ENCODE results near the gene GREB1L.
"Not testable (repeated sequence)": the region's sequence is repeated elsewhere in the genome, so short reads cannot be mapped to it uniquely, and the experiment has no call there.

Gene GREB1L

GRCh38 chr18:21359746-21360145, 117.7 kb downstream of the GREB1L start:
- DNase-seq, result no peak
- intact Hi-C loops (cut with DNase I), result loop anchor here (10.0 kb wide), 1 partner anchor 95 kb away; no protein-coding TSS in a partner anchor

GRCh38 chr18:21361307-21361880, 119.4 kb downstream of the GREB1L start:
- intact Hi-C loops (cut with DNase I), result loop anchor here (10.0 kb wide), 1 partner anchor 97 kb away; no protein-coding TSS in a partner anchor
- DNase-seq, result no peak

DNA sequence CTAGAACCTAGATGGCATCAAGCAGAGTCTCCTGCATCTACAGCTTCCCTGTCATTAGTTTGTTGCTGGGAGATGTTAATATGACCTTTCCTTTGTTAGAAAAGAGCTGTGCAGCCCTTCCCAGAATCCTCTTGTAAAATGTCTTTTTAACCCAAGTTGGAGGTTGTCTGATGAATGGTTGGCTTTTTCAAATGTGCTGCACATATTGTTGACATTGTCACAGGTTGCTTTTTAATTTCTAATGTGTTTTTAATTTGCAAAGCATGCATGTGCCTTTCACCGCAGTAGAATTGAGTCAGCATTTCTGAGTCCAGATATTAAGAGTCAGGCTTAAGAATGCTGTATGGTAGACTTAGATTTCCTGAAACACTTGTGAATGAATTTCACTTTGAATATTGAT, 120.8 kb downstream of the GREB1L start:
- DNase-seq, result no peak
- intact Hi-C loops (cut with DNase I), result loop anchor here (10.0 kb wide), 1 partner anchor 98 kb away; no protein-coding TSS in a partner anchor

DNA sequence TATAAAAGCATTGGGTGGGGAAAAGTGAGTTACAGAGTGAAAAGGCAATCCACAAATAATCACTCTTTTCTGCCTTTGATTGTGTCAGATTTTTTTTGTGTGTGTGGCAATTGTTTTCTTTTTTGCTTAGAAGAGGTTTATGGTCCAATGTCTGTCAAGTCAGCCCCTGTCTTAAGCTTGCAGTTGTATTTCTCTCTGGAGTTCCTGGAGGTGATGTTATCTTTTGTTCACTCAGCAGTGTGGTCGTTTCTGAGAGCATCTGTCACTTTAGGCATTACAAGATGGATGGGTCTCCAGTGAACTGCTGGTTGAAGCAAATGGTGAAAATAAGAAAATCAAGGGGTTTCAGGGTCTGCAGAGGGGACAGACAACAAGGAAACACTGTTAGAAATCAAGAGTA, 121.3 kb downstream of the GREB1L start:
- DNase-seq, result no peak
- intact Hi-C loops (cut with DNase I), result loop anchor here (10.0 kb wide), 1 partner anchor 99 kb away; no protein-coding TSS in a partner anchor

DNA sequence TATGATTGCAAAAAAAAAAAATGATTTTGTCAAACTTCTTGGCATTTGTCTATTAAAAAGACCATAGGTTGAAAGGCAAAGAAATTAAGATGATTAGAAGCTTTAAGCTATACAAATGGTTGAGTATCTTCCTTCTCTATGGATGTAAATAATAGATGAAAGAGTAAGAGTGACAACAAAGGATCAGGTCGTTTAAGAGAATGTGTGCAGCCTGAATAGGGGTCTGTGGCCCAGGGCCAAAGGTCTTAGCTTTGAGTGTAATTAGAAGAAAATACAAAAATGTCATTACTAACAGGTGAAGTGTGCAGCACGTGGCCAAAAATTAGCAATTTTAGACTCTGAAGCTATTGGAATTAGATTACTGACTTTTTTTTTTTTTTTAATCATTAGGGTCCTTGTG, 122.4 kb downstream of the GREB1L start:
- no peak for DNase-seq
- intact Hi-C loops (cut with DNase I), result loop anchor here (10.0 kb wide), 1 partner anchor 100 kb away; no protein-coding TSS in a partner anchor

DNA sequence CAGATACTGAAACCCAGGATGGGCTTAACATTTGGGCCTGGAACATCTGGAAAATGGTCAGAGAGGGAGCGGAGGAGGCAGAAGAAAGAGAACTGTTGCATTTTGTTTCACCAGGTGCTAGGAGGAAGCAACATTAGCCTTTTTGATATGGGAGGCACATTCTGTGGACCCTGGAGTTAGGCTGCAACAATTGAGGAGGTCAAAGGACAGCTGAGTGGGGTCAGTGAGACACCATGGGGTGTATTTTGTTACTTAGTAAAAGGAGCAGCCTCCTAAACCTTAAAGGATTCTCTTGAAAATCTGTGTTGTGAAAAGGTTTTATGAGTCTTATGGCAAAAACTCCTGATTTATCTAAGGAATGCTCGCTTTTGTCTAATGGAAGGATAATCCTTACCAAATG, 124.9 kb downstream of the GREB1L start:
- intact Hi-C loops (cut with DNase I), result loop anchor here (10.0 kb wide), 1 partner anchor 102 kb away; no protein-coding TSS in a partner anchor
- no peak for DNase-seq

GRCh38 chr18:21369146-21369545, 127.1 kb downstream of the GREB1L start:
- intact Hi-C loops (cut with DNase I), result loop anchor here (10.0 kb wide), 1 partner anchor 104 kb away; no protein-coding TSS in a partner anchor
- no peak for DNase-seq

DNA sequence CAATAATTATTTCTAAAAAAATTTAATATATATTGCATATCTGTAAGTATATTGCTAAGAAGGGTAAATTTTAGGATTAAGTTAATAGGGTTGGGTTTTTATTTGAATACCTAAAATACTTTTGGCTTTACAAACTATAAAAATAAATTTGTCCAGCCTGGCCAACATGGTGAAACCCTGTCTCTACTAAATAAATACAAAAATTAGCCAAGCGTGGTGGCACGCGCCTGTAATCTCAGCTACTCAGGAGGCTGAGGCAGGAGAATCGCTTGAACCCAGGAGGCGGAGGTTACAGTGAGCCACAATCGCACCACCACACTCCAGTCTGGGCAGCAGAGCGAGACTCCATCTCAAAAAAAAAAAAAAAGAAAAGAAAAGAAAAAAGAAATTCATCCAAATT, 127.6 kb downstream of the GREB1L start:
- not testable (repeated sequence) for DNase-seq
- intact Hi-C loops (cut with DNase I), result loop anchor here (10.0 kb wide), 1 partner anchor 105 kb away; no protein-coding TSS in a partner anchor

- no peak for DNase-seq
- intact Hi-C loops (cut with DNase I), result no loop called here
Observed at GRCh38 chr18:21383031-21383430, 141.0 kb downstream of the GREB1L start.

- intact Hi-C loops (cut with DNase I), result no loop called here
Observed at GRCh38 chr18:21386523-21387240, 144.7 kb downstream of the GREB1L start.

DNA sequence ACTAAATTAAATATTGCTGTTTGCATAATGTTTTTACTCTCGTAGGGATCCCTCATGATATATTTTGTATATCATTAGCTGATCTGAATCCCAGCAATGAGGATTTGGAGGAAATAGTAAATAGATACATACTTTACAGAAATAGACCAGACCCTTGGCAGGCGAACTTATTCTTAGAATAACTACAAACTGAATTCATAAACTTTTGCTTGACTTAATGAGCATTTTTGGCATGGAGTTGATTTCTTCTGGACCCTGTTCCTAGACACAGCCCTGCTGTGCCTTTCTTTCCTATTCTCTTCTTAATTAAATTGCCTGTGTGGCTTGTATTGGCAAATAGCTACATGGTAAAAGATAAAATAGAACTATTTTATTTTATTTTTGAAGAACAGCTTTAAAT, 145.9 kb downstream of the GREB1L start:
- DNase-seq, result no peak
- intact Hi-C loops (cut with DNase I), result no loop called here

More at GRCh38 chr18:21386523-21387240, 144.7 kb downstream of the GREB1L start:
- no peak for DNase-seq

DNA sequence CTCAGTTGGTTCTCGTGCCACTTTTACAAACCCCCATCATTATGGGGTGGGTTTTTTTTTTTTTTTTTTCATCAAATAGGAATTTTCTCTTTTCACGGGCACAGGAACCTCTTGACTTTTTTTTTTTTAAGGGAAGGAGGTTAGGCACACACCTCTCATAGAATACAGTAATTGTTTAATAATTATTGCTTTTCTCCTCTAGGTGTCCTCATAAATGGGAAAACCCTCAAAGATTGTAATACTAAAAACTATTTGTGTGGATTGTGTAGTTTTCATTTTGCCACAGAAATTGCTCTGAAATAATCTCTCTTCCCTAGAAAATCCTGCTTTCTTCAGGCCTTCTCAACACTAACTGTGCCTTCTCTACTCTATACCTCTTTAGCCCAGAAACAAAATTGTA, 147.3 kb downstream of the GREB1L start:
- intact Hi-C loops (cut with DNase I), result no loop called here

GRCh38 chr18:21389903-21390302, 147.9 kb downstream of the GREB1L start:
- intact Hi-C loops (cut with DNase I), result no loop called here
- DNase-seq, result no peak

More for the DNA sequence above, 147.3 kb downstream of the GREB1L start:
- DNase-seq, result no peak

GRCh38 chr18:21391074-21391673, 149.1 kb downstream of the GREB1L start:
- intact Hi-C loops (cut with DNase I), result no loop called here
- DNase-seq, result no peak

DNA sequence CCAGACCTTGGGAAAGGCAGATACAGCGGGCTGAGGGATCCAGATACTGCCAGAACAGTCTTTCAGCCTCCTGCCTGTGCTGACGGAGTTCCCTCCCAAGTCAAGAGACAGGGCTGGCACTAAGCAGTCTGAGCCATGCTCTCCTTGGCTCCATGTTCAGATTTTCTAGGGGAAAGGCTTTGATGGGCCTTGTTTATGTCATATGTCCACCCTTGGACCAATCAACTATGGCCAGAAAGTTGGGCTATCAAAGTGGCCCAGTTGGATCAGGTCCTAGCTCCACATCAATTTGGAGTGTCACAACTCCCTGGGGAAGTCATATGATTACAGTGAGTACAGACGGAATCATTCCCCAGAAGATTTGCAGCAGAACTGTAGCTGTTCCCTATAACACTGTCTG, 152.0 kb downstream of the GREB1L start:
- DNase-seq, result no peak
- intact Hi-C loops (cut with DNase I), result no loop called here

DNA sequence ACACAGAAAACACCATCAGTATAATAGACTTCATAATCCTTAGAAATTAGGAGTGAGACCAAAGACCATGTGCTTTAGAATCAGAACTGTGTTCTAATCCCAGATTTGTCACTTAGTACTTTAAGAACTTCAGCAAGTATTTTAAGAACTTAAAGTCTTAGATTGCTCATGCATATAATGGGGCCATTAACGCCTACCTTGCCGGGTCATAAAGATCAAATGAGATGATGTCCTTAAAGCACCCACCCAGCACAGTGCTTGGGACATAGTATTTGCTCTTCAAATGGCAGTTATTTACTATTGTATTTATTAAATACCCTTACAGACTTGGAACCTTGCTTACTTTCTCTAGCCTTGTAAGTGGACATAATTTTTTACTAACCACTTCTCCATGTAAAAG, 156.1 kb downstream of the GREB1L start:
- intact Hi-C loops (cut with DNase I), result no loop called here
- no peak for DNase-seq

DNA sequence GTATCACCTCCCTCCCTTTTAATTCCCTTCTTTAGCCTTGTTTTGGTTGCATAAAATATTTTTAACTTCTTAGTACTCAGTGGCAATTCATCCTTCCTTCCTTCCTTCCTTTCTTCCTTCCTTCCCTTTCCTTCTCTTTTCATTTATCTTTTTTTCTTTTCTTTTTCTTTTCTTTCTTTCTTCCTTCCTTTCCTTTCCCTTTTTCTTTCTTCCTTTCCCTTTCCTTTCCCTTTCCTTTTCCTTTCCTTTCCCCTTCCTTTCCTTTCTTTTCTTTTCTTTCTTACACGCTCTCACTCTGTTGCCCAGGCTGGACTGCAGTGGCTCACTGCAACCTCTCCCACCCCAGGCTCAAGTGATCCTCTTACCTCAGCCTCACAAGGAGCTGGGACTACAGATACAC, 160.2 kb downstream of the GREB1L start:
- no peak for DNase-seq
- intact Hi-C loops (cut with DNase I), result no loop called here

- intact Hi-C loops (cut with DNase I), result no loop called here
- DNase-seq, result no peak
Observed at GRCh38 chr18:21404426-21404825, 162.4 kb downstream of the GREB1L start.

- intact Hi-C loops (cut with DNase I), result no loop called here
- DNase-seq, result no peak
Observed at GRCh38 chr18:21406116-21406515, 164.1 kb downstream of the GREB1L start.

- no peak for DNase-seq
- intact Hi-C loops (cut with DNase I), result no loop called here
Observed at GRCh38 chr18:21408681-21409080, 166.6 kb downstream of the GREB1L start.

GRCh38 chr18:21433436-21433835, 191.4 kb downstream of the GREB1L start:
- intact Hi-C loops (cut with DNase I), result no loop called here
- DNase-seq, result no peak
